SJSA1 (cell line): ENCODE results near the gene SCRT2. TPM values are rescaled to one million over a fixed set of nuclear protein-coding genes. Genes with fewer than 3 reads are reported as not detected.
"Not testable (repeated sequence)": the region's sequence is repeated elsewhere in the genome, so short reads cannot be mapped to it uniquely, and the experiment has no call there.

Experiments used
- DNase-seq, 2 experiments: peaks; one replicate each; pipeline ENCODE4 v3.0.0-alpha.2; 2015 to 2020; ENCODE audit warnings: low spot score in 2 of 2, low read depth in 1 of 2
- H3K27ac ChIP-seq: fragments of 250-450 bp; sonication (Bioruptor Pico); 2 replicates; pipeline ENCODE4 v1.5.1; 2020; ENCODE audit warnings: mild to moderate bottlenecking, moderate library complexity
- H3K27me3 ChIP-seq: fragments of 250-450 bp; sonication (Bioruptor Pico); replicated peaks from 2 replicates; pipeline ENCODE4 v1.5.1; 2020; ENCODE audit warnings: mild to moderate bottlenecking, moderate library complexity
- H3K36me3 ChIP-seq: fragments of 250-450 bp; sonication (Bioruptor Pico); 2 replicates; pipeline ENCODE4 v1.5.1; 2020; ENCODE audit warnings: mild to moderate bottlenecking
- H3K4me1 ChIP-seq: fragments of 250-450 bp; sonication (Bioruptor Pico); replicated peaks from 2 replicates; pipeline ENCODE4 v1.6.1; 2021; ENCODE audit warnings: mild to moderate bottlenecking
- H3K4me3 ChIP-seq: fragments of 250-450 bp; sonication (Bioruptor Pico); 2 replicates; pipeline ENCODE4 v1.5.1; 2020; ENCODE audit warnings: mild to moderate bottlenecking
- H3K9me3 ChIP-seq: fragments of 250-450 bp; sonication (Bioruptor Pico); replicated peaks from 2 replicates; pipeline ENCODE4 v1.5.1; 2020; ENCODE audit warnings: mild to moderate bottlenecking
- total RNA-seq: library from RNA; depleted of rRNA; stranded (reverse); fragments of >200 nt; shearing (Covaris generic); gene quantifications from 2 replicates; pipeline ENCODE4 v1.2.3, GENCODE V29; 2014; rRNA removed

The SCRT2 gene
- total RNA-seq = not detected in 2 replicates

DNA sequence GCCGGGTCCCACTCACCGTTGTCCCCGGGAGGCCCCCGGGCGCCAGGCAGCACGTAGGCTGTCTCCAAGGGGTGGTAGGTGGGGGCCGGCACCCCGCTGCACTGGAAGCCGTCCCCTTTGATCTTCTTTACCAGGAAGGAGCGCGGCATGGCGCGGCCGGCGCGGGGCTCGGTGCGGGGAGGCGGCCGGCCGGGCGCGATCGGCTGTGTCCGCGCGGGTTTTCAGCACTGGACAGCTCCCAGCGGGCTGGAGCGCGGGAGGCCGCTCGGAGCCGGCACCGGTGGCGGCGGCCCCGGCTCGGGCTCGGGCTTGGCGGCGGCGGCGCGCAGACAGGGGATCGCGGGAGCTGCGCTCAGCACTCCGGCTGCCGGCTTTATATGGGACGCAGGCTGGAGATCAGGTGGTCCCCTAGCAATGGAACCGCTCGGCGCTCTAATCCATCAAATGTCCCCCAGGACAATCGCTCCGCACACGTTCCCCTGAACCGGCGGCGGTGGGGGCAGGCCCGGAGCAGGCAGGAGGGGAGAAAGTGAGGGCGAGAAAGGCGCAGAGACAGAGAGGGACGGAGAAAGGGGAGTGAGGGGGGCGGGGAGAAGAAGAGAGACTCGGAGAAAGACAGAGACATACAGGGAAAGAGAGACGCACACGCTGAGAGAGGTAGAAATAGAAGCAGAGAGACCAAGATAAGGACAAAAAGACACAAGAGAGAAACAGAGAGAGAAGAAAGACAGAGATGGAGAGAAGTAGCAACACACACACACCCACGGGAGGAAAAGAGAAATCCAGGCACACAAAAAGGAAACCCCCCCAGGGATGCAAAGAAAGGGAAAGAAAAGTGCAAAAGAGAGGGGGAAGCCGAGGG is at the start of gene SCRT2:
Gene SCRT2 (minus strand): TSS at position 350 of the 862 bp plus-strand sequence. CDS start 201 bp downstream, at position 149.
- Histone ChIP-seq H3K27me3 (peaks cover 64% of the 10 kb centered on the region), H3K9me3 (0 out of 2 replicates have a peak, but pooled peaks cover 6% of the 10 kb centered on the region), H3K27ac (no peak within 1 kb of the TSS), H3K4me3 (no peak within 1 kb of the TSS), H3K36me3 (no peaks in the 10 kb centered on the region), H3K4me1 (peaks cover 8% of the 10 kb centered on the region)
- peak; percentile 40 to 70 for DNase-seq

DNA sequence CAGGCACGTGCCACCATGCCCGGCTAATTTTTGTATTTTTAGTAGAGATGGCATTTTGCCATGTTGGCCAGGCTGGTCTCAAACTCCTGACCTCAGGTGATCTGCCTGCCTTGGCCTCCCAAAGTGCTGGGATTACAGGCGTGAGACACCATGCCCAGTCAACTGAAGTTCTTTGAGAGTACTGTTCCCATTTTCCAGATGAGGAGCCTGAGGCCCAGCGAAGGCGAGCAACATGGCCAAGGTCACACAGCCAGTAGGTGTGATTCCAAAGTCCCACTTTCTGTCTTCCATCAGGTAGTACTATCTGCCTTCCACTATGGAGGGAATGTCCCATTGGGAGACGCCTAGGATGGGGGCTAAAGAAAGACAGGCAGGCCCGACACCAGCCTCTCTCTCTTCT is 49.2 kb upstream of the SCRT2 start:
- H3K27ac ChIP-seq, H3K36me3 ChIP-seq, H3K4me1 ChIP-seq, H3K4me3 ChIP-seq, DNase-seq, H3K9me3 ChIP-seq: not testable (repeated sequence)
- peaks cover 56% of the 10 kb centered on the region for H3K27me3 ChIP-seq

DNA sequence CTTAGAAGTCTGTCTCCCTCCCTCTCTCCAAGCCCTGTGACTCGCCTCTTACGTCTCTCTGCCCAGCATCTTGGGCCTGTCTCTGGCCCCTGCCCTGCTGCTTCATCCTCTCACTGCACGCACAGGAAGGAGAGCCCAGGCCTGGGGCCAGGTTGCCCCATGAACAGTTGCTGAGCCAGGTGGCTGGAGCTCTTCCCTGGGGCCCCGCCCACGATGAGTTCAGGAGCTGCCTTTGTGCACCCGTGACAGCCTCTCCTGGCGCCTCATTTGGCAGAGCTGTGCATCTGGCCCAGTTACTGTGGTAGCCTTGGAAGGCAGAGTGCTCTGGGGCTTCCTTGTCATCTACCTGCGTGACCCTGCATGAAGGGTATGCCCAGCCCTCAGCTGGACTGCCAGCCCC is 48.2 kb upstream of the SCRT2 start:
- no peaks in the 10 kb centered on the region for H3K9me3 ChIP-seq
- no peak overlapping the region for H3K4me3 ChIP-seq
- no peaks in the 10 kb centered on the region for H3K36me3 ChIP-seq
- H3K27ac ChIP-seq = no peak overlapping the region
- peaks cover 6% of the 10 kb centered on the region for H3K4me1 ChIP-seq
- no peak for DNase-seq
- peaks cover 59% of the 10 kb centered on the region for H3K27me3 ChIP-seq

DNA sequence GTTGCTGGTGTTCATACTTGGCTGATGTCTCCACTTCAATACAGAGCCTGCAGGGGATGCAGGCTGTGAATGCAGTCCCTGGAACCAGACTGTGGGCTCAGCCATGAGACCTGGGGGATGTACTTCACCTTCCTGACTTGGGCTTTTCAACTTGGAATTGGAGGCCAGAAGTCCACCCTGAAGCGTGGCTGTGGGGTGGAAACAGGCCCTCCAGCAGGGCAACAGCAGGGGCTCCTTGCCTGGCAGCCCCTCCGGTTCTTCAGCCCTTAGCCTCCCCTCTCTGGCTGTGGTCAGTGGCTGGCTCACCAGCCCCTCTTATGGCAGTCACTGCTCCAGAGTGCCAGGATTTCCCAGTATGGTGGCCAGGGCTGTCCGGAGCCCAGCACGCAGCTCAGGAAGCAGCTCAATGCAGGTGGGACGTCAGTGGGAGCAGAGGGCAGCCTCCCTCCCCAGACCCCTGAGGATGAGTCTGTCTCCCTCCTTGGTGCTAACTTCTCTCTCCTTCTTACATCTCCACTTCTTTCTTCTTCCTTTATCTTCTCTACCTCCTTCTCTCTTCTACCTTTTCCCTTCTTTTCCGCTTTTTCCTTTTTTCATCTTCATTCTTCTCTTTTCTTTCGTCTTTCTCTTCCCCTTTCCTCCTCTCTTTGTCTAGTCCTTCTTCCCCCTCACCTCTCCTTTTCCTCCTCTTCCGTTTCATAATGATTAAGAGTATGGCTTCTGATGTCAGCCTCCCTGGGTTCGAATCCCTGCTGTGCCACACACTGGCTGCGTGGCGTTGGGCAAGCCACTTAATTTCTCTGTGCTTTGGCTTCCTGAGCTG is 47.4 kb upstream of the SCRT2 start:
- no peak overlapping the region for H3K4me3 ChIP-seq
- no peaks in the 10 kb centered on the region for H3K9me3 ChIP-seq
- peaks cover 2% of the 10 kb centered on the region for H3K4me1 ChIP-seq
- no peaks in the 10 kb centered on the region for H3K36me3 ChIP-seq
- peaks cover 52% of the 10 kb centered on the region for H3K27me3 ChIP-seq
- no peak overlapping the region for H3K27ac ChIP-seq
- no peak for DNase-seq

DNA sequence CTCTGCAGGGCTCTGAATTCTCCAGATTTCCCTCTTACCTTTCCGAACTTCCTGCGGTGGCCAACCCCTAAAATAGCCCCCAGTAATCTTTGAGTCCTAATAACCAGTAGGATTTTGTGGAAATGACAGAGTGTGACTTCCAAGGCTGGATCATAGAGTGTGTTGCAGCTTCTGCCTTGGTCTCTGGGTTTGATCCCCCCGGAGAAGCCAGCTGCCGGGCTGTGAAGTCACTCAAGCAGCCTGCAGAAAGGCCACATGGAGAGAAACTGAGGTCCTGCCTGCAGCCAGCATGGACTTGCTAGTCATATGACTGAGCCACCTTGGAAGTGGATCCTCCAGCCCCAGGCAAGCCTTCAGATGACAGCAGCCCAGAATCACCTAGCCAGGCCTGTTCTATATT is 46.3 kb upstream of the SCRT2 start:
- Histone ChIP-seq H3K27me3 (peaks cover 43% of the 10 kb centered on the region), H3K4me3 (no peak overlapping the region), H3K27ac (no peak overlapping the region), H3K9me3 (no peaks in the 10 kb centered on the region), H3K36me3 (no peaks in the 10 kb centered on the region), H3K4me1 (no peaks in the 10 kb centered on the region)
- DNase-seq = no peak

DNA sequence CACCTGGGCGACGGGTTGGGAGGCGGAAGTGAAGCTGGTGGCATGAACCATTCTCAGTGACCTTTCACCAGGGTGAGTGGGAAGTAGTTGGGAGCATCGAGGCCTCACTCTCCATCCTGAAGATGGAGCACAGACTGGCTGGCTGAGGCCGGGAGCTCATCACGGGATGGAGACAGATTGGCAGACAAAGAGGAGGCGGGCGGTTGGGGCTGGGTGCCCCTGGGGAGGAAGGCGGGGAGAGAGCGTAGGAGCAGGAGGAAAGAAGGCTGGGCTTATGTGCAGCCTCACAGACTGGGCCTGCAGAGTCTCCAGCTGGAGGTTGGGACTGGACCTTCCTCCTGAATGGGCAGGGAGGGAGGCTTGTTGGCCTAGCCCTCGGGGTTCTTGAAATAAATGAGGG is 44.2 kb upstream of the SCRT2 start:
- Histone ChIP-seq H3K4me3 (no peak overlapping the region), H3K27ac (no peak overlapping the region), H3K27me3 (peaks cover 28% of the 10 kb centered on the region), H3K4me1 (no peaks in the 10 kb centered on the region), H3K36me3 (no peaks in the 10 kb centered on the region), H3K9me3 (no peaks in the 10 kb centered on the region)
- no peak for DNase-seq

DNA sequence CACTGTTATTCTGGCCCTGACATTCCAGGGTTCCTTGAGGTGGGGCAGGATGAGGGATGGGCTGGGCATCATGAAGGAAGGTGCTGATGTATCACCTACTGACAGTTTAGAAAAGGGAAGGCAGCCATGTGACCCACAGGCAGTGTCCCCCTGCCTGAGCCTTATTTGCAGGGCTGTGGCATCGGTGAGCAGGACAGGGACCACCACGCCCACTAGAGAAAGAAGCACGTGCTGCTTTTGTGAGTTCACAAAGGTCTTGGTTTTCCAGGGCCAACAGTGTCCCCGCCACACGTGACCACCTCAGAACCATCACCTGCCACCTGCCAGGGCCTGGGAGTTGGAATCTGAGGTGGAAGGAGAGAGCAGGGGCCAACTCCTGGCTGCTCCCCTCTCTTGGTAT is 43.5 kb upstream of the SCRT2 start:
- Histone ChIP-seq H3K9me3 (no peaks in the 10 kb centered on the region; the same call in 1 of the 2 replicates), H3K4me1 (no peaks in the 10 kb centered on the region), H3K36me3 (no peaks in the 10 kb centered on the region), H3K4me3 (no peak overlapping the region), H3K27ac (no peak overlapping the region), H3K27me3 (peaks cover 25% of the 10 kb centered on the region)
- DNase-seq = no peak

DNA sequence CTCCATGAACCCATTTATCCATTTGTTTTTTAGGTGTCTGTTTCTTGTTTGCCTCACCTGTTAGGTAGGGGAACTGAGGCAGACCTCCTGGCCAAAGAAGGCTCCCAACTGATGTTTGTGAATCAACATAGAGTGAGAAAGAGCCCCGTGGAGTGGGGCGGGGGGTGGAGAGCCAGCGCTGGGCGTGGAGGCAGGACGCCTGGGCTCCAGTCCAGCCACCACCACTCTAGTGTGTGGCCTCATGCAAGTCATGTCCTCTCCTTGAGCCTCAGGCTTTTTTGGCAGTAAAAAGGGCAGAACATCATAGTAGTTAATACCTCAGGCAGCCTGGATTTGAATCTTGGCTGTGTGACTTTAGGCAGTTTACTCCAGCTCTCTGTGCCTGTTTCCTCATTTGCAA is 42.2 kb upstream of the SCRT2 start:
- no peaks in the 10 kb centered on the region; the same call in 1 of the 2 replicates for H3K9me3 ChIP-seq
- H3K4me1 ChIP-seq = no peaks in the 10 kb centered on the region
- no peak overlapping the region for H3K27ac ChIP-seq
- DNase-seq = no peak
- peaks cover 18% of the 10 kb centered on the region for H3K27me3 ChIP-seq
- no peak overlapping the region for H3K4me3 ChIP-seq
- no peaks in the 10 kb centered on the region for H3K36me3 ChIP-seq

DNA sequence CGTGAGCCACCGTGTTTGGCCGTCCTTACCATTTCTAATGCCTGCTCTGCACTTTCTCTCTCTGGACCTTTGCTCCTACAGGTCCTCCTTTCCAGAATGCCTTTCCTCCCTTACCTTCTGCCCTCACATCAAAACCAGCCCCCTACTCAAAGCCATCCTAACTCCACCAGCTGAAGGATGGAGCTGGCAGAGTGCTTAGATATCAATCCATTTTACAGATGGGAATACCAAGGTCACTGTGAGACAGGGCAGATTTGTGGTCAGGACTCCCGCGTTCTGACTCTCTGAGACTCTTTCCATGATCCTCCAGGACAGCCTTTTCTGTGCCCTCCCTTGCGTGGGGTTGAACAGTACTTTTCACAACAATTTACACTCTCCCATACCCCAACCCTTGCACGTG is 41.7 kb upstream of the SCRT2 start:
- Histone ChIP-seq H3K9me3 (no peaks in the 10 kb centered on the region; the same call in 1 of the 2 replicates), H3K36me3 (no peaks in the 10 kb centered on the region), H3K4me1 (no peaks in the 10 kb centered on the region), H3K4me3 (no peak overlapping the region), H3K27ac (no peak overlapping the region), H3K27me3 (peaks cover 17% of the 10 kb centered on the region)
- DNase-seq = no peak

DNA sequence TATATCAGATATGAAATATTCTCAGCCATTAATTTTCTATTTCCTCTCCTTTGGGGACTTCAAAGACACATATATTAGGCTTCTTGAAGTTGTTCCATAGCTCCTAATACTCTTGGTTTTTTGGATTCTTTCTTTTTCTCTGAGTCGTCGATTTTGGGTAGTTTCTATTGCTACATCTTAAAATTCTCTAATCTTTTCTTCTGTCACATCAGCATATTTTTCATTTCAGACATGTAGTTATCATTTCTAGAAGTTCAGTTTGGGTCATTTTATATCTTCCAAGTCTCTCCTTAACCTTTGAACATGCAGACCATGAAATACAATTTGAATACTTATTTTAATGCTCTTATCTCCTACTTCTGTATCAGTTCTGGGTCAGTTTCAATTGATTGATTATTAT is 38.9 kb upstream of the SCRT2 start:
- peaks cover 5% of the 10 kb centered on the region for H3K27me3 ChIP-seq

DNA sequence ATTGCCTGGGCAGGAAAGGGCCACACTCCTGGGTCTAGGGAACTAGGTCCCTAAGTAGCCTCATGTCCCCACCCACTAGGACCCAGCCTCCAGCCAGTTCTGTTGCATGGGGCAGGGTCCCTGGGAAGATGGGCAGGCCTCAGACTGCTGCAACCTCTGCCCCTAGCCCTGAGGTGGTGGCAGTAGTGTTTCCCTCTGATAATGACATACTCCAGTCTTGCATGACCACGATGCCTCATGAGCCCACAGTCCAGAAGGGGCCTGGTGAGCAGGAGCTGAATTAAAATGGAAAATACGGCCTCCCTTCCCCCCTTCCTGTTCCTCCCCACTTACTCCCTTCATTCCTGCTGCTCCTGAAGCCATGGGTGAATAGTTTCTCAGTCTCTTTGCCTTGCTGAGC is 36.0 kb upstream of the SCRT2 start:
- Histone ChIP-seq H3K36me3 (no peaks in the 10 kb centered on the region), H3K9me3 (no peaks in the 10 kb centered on the region; the same call in 1 of the 2 replicates), H3K27me3 (peaks cover 9% of the 10 kb centered on the region; the same call in 1 of the 2 replicates), H3K27ac (no peak overlapping the region), H3K4me1 (no peaks in the 10 kb centered on the region), H3K4me3 (no peak overlapping the region)
- no peak for DNase-seq

More for the DNA sequence above, 38.9 kb upstream of the SCRT2 start:
- no peak overlapping the region for H3K27ac ChIP-seq
- DNase-seq = no peak
- H3K4me3 ChIP-seq = no peak overlapping the region
- no peaks in the 10 kb centered on the region; the same call in 1 of the 2 replicates for H3K9me3 ChIP-seq
- no peaks in the 10 kb centered on the region for H3K36me3 ChIP-seq
- no peaks in the 10 kb centered on the region for H3K4me1 ChIP-seq

DNA sequence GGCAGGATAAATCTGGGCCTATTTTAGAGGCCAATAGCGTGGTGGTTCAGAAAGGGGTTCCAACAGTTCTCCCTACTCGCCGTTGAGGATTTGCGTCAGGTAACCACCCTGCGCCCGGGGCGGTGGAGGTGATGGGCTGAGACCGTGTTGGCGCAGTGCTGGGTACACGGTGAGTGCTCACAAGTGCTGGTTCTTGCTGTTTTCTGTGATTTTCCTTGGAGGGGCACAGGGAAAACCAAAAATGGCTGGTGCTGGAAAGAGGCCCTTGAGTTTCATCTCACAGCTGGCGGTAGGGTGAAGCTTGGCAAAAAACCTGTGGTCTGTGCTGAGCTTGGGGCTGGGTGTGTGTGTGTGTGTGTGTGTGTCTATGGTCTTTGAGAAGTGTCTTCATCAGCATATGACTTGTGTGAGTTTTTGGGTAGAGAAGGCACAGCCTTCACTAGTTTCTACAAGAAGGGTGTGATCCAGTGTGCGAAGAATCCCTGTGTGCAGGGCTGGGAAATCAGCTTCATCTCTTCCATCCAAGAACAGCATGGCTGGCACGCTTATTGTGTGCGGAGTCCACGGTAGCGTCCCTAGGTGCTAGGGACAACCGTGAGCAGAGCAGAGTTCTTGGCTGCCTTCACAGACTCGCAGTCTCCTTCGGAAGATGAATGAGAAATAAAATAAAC is 35.3 kb upstream of the SCRT2 start:
- H3K27ac ChIP-seq = no peak overlapping the region
- no peaks in the 10 kb centered on the region; the same call in 1 of the 2 replicates for H3K9me3 ChIP-seq
- DNase-seq = no peak
- H3K4me1 ChIP-seq = no peaks in the 10 kb centered on the region
- H3K36me3 ChIP-seq = no peaks in the 10 kb centered on the region
- H3K27me3 ChIP-seq = peaks cover 10% of the 10 kb centered on the region; the same call in 1 of the 2 replicates
- no peak overlapping the region for H3K4me3 ChIP-seq

DNA sequence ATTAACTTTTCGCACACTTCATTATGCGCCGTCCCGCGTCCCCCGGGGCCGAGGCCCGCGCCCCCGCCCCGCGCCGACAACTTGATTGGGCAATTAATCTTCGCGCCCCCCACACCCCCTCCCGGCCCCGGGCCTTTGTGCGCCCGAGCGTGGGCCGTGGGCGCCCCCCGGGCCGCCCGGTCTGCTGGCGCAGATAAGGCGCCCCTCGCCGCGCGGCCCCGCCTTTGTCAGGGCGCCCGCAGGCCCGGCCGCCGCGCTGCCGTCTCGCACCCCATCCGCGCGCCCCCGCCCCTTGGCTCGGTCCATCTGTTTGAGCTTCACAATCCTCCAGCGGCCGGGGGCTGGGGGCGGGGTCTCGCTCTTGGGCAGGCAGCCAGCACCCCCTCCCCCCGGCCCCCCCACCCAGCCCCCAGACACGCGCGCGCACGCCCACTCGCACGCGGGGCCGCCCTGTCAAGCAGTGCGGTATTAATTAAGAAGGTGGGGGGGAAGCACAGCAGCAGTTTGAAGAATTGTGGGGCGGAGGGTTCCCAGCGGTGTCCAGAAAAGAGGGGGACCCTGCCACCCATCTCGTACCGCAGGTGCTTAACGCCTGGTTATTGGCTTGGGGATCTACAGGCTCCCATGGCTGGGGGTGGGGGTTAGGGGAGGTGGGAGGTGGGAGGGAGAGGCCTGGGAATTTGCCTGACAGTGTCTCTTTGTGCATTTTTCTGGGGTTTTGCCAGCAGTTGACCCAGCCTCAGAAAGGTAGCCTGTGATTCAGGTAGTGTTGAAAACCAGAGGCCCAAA is 34.6 kb upstream of the SCRT2 start:
- no peaks in the 10 kb centered on the region for H3K36me3 ChIP-seq
- H3K4me1 ChIP-seq = no peaks in the 10 kb centered on the region
- peaks cover 14% of the 10 kb centered on the region; the same call in 1 of the 2 replicates for H3K27me3 ChIP-seq
- DNase-seq = no peak
- H3K27ac ChIP-seq = no peak overlapping the region
- no peaks in the 10 kb centered on the region; the same call in 1 of the 2 replicates for H3K9me3 ChIP-seq
- no peak overlapping the region for H3K4me3 ChIP-seq
